GM10248 (cell line): Measurements from ENCODE around the gene INPP5D.

ENCODE experiments used
- CTCF ChIA-PET: fragments of 300-600 bp; sonication (Branson Sonifier 250); formaldehyde crosslinking; extraction: SDS; loops from one replicate; lab custom pipeline; 2021; ENCODE audit warnings: antibody characterized with exemption; lab: Yijun Ruan, JAX
- POLR2A ChIA-PET: fragments of 350-650 bp; sonication (Branson Sonifier 250); formaldehyde crosslinking; extraction: SDS; loops from one replicate; lab custom pipeline; 2020; ENCODE audit warnings: antibody characterized with exemption; lab: Yijun Ruan, JAX
- DNase-seq: peaks from one replicate; pipeline ENCODE4 v3.0.0; 2012; ENCODE audit errors: extremely low spot score
- TF ChIP-seq, protein P1 (sequence below): IDR thresholded peaks from 2 replicates; pipeline ENCODE4 v1.5.1; 2012; ENCODE audit warnings: mild to moderate bottlenecking, low read depth; ENCODE audit errors: extremely low read depth, missing control alignments, control extremely low read depth

The INPP5D gene

DNA sequence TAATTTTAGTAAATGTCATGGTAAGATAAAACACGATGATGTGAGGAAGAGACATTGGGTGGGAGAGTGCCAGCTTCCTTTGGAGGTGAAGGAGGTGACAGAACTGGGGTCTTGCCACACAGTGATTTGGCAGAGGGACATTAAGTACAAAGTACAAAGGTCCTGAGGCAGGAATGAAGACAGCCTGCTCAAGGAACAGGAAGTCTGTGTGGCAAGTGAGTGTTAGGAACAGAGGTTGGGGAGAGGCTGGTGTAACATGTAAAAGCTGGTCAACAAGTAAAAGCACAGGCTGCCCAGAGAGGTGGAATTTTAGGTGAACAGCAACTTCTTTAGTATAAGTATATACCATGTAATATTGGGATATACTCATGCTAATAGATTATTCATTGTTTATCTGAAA, 73.1 kb downstream of the INPP5D start:
- CTCF ChIA-PET: interaction anchor here (1.3 kb wide), 1 partner anchor 33 kb away, joined by 3 read pairs; no protein-coding TSS in a partner anchor
- TF ChIP-seq, protein P1, sequence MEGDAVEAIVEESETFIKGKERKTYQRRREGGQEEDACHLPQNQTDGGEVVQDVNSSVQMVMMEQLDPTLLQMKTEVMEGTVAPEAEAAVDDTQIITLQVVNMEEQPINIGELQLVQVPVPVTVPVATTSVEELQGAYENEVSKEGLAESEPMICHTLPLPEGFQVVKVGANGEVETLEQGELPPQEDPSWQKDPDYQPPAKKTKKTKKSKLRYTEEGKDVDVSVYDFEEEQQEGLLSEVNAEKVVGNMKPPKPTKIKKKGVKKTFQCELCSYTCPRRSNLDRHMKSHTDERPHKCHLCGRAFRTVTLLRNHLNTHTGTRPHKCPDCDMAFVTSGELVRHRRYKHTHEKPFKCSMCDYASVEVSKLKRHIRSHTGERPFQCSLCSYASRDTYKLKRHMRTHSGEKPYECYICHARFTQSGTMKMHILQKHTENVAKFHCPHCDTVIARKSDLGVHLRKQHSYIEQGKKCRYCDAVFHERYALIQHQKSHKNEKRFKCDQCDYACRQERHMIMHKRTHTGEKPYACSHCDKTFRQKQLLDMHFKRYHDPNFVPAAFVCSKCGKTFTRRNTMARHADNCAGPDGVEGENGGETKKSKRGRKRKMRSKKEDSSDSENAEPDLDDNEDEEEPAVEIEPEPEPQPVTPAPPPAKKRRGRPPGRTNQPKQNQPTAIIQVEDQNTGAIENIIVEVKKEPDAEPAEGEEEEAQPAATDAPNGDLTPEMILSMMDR: no peak
- no peak for DNase-seq
- POLR2A ChIA-PET: no interaction called here

DNA sequence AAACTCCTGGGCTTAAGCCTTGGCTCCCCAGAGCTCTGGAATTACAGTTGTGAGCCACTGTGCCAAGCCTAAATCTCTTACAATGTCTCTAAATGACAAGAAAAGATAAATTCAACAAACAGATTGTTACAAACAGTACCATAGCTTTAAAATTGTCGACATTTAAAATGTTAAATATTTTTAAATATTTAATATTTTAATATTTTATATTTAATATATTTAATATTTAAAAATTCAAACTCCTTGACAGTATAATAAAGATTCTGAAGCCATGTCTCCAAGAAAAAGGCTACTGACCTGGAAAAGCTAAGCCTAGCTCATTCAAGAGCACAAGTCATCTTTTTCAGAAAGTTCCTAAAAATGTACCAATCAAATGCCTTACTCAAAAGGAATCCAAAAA, 75.3 kb downstream of the INPP5D start:
- POLR2A ChIA-PET: interaction anchor here (0.6 kb wide), 1 partner anchor 202 kb away, joined by 6 read pairs; no protein-coding TSS in a partner anchor
- CTCF ChIA-PET: interaction anchor here (0.9 to 2.2 kb wide), 5 partner anchors 32 to 82 kb away, joined by 3 to 8 read pairs (median 3); partner anchors contain the start of gene INPP5D
- TF ChIP-seq, protein P1: no peak
- DNase-seq: no peak

DNA sequence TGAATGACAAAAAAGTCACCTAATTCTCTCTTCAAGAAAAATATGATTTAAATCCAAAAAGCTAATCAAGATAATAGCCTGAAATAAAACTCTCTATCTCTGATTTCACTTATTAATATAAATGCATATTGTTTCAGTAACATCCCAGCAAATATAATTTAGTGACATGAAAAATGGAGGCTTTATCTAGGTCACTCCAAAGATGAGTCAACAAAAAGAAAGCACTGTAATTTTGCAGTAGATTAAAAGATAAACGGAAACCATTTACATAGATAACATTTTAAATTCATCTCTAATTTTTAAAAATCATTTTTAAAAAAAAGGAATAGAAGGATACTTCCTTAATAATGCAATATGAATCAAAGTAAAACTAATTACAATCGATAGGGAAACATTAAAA, 76.9 kb downstream of the INPP5D start:
- no peak for DNase-seq
- TF ChIP-seq, protein P1: no peak
- POLR2A ChIA-PET: no interaction called here
- CTCF ChIA-PET: interaction anchor here (1.3 kb wide), 1 partner anchor 114 kb away, joined by 6 read pairs; the partner anchor contains the start of gene ATG16L1

DNA sequence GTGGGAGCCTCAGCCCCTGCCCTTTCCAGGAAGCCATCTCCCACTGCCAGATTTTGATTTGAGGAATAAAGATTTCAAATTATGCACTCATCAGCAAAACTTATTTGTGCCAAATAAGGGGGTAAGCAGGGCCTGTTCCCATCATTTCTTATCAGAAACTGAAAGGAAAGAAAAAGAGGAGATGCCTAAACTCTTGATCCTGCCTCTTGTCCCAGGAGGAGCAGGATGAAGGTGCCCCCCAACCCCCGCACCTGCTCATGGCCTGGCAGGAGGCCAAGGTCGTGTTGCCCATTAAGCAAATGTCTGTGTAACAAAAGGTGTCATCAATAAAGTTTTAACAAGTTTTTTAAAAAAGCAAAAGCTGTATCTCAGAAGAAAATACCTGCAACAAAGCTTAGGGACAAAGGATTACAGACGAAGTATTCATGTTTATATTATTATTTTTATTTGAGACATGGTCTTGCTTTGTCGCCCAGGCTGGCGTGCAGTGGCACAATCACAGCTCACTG, 80.0 kb downstream of the INPP5D start:
- DNase-seq: no peak
- POLR2A ChIA-PET: no interaction called here
- CTCF ChIA-PET: no interaction called here
- TF ChIP-seq, protein P1: no peak

DNA sequence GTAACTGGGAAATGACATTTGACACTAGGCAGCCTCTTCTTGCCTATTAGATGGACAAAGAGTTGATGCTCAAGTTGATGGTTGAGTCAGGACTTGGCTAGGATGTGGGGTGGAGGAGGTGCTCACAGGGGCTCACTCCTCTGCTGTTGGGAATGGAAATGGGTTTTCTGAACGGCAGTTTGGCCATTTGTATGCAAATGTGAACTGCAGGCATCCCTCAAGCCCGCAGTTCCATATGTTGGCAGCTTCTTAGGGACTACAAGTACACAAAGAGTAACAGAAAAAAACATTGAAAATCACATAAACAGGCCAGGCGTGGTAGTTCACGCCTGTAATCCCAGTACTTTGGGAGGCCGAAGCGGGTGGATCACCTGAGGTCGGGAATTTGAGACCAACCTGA, 80.8 kb downstream of the INPP5D start:
- TF ChIP-seq, protein P1: no peak
- DNase-seq: no peak
- ChIA-PET POLR2A (interaction anchor here (0.7 kb wide), 1 partner anchor 198 kb away, joined by 3 read pairs; no protein-coding TSS in a partner anchor), CTCF (interaction anchor here (1.7 kb wide), 1 partner anchor 11 kb away, joined by 5 read pairs; no protein-coding TSS in a partner anchor)

DNA sequence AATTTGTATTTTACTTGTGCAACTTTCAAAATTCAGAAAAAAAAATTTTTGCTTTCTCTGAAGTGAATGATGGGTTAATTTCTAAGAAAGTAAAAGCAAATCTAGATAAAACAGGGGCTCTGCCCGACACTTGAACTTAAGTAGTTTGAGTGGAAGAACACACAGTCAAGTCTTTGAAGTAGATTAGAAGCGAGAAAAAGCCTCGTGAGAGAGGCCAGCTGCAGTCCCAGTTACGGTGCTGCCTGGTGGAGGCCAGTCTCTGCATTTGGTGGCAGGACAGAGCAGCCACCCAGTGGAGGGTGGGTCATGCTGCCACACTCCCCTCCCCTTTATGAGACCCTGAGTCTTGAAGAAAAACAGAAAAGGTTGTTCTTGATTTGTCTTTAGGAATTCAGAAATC, 81.8 kb downstream of the INPP5D start:
- TF ChIP-seq, protein P1: no peak
- ChIA-PET CTCF (interaction anchor here (1.7 kb wide), 1 partner anchor 12 kb away, joined by 5 read pairs; no protein-coding TSS in a partner anchor), POLR2A (no interaction called here)
- no peak for DNase-seq
